ENCODE results near the gene FLNA.
A peak's percentile ranks its signal among the peaks of the same experiment; 100 is the strongest.
"Not testable (repeated sequence)": the region's sequence is repeated elsewhere in the genome, so short reads cannot be mapped to it uniquely, and the experiment has no call there.

FLNA gene

DNA sequence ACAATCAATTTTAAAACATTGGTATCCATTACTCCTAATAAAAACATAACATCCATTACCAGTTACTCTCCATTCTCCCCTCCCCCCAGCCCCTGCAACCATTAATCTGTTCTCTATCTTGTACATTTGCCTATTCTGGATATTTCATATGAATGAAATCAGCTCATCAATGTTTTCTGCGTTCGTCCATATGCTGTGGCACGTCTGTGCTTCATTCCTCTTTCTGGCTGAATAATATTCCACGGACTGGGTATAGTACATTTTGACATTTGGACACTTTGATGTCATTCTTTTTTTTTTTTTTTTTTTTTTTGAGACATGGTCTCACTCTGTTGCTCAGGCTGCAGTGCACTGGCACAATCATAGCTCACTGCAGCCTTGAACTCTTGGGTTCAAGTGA, 29.4 kb upstream of the FLNA start:
- no peak overlapping the region for H3K4me3 ChIP-seq (ENCODE audit: low read length)
- no peak for TF ChIP-seq ZNF274 (IDR thresholded peaks at IDR 0.05; ENCODE audit: low read depth, low read length)

DNA sequence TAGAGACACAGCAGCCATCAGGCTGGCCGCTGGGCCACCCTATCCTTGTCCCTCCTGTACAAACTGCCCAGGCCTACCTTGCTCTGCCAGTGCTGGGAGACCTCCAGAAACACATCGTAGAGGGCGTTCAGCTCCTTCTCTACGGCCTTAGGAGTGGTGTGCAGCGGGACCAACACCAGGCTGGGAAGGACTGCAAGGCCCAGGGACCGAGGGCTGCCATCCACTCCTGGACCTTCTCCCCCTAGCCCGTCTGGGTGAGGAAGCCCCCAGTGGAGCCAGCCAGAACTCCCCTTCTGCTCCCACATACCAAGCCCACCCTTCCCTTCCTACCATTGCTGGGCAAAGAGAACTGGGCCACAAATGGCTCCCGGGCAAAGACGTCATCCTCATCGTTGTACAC, 28.8 kb upstream of the FLNA start:
- H3K4me3 ChIP-seq (ENCODE audit: low read length), result no peak overlapping the region
- no peak for TF ChIP-seq ZNF274 (IDR thresholded peaks at IDR 0.05; ENCODE audit: low read depth, low read length)

DNA sequence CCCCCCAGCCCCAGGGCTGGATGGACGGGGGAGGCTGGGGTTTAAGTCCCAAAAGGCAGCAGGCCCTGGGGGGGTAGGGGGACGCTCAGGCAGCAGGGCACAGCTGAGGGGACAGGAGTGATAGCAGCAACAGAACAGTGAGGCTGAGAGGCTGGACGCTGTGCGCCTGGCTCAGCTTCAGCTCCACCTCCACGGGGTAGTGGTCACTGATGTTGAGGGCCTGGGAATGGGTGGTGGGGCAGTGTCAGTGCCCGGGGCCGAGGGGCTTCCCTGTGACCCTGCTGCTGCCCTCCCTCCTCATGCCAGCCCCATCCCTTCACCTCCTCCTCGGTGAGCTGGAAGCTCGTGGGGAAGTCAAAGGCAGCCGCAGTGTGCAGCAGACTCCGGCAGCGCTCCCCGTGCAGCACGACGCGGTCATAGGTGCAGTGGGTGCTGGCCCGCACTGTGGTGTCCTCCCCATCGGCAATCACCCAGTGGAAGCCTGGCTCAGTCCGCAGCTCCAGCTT, 28.2 kb upstream of the FLNA start:
- TF ChIP-seq ZNF274 (IDR thresholded peaks at IDR 0.05; ENCODE audit: low read depth, low read length), result no peak
- no peak overlapping the region for H3K4me3 ChIP-seq (ENCODE audit: low read length)

DNA sequence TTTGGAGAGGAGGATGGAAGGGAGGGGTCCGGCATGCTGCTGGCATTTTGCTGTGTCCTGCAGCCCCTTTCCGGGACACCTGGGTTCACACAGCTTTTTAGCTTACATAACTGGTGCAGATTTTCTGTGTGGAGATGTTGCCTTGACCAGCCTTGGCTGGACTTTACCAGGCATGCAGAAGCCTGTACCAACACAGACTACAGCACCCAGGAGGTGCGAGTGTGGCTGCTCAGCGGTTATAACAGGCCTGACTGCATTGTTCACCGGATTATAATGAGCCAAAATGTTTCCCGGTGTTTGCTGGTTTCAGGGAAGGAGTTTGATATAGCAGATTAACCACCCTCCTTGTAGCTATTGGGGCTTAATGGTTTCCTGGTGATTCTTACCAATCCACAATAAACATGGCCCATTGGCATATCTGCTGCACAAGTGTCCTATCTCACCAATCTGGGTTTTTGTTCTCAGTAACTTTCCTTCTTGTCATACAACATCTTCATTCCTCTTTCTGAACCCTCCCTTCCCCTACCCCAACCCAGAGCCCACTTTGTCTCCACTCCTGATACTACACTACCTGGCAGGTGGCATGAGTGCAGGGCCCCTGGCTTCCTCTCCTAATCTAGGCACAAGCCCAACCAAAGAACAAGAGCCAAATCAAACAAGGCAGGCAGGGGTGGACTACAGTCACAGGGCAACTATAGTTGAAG, 27.6 kb upstream of the FLNA start:
- no peak for TF ChIP-seq ZNF274 (IDR thresholded peaks at IDR 0.05; ENCODE audit: low read depth, low read length)
- H3K4me3 ChIP-seq (ENCODE audit: low read length), result no peak overlapping the region

DNA sequence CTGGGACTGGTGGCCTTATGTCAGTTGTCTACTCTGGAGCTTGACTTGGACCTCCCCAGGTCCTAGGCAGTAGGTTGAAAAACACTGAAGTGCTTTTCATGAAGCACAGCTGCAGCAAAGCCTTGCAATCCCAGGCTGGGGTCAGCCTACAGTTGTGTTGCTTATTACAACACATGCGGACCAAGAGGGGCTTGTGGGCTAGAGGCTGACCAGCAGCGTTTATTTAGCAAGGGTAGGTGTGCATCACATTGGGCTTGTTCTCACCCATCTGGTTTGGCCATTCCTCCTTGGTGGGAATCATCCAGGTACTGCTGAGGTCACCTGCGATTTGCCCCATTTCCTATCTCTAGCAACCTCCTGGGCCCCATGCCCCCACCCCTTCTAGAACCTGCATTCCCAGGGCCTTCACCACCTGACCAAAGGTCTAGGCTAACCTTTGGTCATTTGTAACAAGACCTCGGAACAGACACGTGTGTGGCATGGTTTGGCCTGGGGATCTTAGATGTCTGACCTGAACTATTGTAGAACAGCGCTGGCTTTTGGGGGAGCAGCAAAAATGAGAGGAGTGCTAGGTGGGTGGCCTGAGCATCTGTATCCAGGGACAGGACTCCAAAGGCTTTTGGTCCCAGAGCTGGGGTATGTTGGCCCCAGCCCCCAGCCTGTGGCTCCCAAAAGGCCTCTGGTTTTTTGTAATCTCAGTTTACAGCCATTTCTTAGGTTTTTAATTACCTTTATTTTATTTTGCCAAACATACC, 26.8 kb upstream of the FLNA start:
- no peak for TF ChIP-seq ZNF274 (IDR thresholded peaks at IDR 0.05; ENCODE audit: low read depth, low read length)
- no peak overlapping the region for H3K4me3 ChIP-seq (ENCODE audit: low read length)

DNA sequence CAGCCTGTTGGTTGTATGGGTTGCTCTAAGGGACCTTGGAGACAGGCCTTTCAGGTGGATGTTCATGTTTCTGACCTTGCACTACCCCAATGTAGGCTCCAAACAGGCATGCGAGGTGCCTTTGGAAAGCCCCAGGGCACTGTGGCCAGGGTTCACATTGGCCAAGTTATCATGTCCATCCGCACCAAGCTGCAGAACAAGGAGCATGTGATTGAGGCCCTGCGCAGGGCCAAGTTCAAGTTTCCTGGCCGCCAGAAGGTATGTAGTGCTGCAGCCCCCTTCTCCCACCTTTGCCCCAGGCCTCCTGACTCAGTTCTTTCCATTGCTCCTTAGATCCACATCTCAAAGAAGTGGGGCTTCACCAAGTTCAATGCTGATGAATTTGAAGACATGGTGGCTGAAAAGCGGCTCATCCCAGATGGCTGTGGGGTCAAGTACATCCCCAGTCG, 26.0 kb upstream of the FLNA start:
- not testable (repeated sequence) for H3K4me3 ChIP-seq (ENCODE audit: low read length)

DNA sequence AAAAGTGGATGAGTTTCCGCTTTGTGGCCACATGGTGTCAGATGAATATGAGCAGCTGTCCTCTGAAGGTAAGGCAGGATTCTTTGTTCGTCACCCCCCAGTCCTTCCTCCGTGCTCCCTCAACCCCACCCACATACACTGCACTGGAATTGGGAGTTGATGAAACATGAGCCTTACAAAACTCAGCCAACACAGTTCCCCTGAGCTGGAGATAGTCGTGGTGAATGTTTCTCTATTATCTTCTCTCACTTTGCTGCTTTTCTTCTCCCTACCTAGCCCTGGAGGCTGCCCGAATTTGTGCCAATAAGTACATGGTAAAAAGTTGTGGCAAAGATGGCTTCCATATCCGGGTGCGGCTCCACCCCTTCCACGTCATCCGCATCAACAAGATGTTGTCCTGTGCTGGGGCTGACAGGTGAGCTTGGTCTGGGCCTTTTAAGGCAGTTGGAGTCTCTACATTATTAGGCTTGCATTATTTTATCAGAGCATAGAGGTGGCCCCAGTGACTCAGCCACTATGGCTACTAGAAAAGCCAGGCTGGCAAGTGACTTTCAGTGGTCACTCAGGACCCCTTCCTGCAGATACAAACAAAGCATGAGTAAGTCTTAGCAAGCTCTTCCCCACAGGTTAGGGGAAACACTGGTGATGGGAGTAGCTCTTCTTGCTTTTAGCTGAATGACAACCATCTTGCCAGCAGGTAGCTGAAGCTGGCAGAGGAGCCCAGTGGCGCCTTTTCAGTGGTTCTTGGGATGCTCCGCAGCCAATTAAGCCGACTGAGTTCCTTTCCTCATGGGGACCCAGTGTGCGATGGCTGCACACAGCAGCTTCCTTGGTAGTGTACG, 25.3 kb upstream of the FLNA start:
- no peak for TF ChIP-seq ZNF274 (IDR thresholded peaks at IDR 0.05; ENCODE audit: low read depth, low read length)

DNA sequence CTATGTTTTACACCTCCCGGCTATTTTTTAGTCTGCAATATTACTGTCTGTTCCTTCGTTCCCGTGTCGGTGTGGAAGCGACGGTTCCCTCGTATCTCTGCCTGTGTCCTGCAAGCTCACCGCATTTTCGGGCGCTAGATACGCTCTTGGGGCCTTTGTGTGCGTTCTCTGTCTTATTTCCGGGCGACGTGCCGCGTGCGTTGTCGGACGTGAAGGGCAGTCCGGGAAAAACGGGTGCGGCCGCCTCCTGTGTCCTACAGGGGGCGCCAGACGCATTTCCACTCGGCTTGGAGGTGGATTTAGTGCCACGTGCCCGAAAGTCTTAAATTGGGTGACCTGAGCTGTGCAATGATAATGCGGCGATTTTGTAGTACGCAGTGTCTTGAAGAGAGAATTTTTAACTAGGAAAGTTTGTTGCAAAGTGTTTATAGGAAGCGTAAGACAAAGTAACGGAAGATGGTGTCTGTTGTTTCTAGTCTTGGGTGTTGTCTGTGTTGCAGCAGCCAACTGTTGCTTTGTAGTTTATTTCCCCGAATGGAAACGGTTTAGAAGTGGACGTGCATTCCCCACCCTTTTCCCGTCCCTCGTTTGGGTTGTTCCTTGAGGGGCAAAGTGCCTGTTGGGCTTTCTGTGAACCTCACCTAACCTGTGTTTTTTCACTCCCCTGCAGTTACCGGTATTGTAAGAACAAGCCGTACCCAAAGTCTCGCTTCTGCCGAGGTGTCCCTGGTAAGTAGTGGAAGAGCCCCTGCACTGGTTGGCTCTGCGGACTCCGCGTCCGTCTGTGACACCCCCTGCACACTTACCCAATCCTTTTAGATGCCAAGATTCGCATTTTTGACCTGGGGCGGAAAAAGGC, 24.5 kb upstream of the FLNA start:
- peak overlapping the region; percentile 73 for H3K4me3 ChIP-seq (ENCODE audit: low read length)
- no peak for TF ChIP-seq ZNF274 (IDR thresholded peaks at IDR 0.05; ENCODE audit: low read depth, low read length)

More for the DNA sequence above, 25.3 kb upstream of the FLNA start:
- H3K4me3 ChIP-seq (ENCODE audit: low read length), result peak overlapping the region; percentile 73

DNA sequence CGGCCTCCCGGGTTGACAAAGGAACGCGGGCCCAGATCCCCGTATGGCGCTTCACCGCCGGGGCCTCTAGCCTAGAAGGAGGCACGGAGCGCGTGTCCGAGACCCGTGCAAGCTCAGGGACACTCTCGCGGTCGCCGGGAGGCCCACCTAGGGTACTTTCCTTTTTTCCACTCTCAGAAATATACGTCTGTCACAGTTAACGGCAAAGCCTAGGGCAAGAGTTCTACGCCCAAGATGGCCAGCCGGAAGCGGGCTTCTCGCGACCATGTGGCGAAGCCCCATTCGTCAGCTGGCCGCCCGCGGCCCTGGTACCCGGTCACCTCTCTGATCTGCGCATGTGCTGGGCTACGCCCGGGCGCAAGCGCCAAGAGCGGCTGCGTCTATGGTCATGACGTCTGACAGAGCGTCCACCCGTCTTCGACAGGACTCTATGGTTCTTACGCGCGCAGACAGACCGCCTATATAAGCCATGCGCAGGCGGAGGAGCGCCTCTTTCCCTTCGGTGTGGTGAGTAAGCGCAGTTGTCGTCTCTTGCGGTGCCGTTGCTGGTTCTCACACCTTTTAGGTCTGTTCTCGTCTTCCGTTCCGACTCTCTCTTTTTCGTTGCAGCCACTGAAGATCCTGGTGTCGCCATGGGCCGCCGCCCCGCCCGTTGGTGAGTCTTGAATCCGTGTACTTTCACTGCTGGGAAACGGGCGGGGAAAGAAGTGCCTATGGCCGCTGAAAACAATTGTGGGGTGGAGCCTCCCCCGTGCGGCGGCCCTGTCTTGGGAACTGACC, 23.6 kb upstream of the FLNA start, which contains the start of gene RPL10:
TSS of gene RPL10 (plus strand) at position 490 of the 780 bp plus-strand sequence. CDS start at position 633, 143 bp downstream.
- no peak for TF ChIP-seq ZNF274 (IDR thresholded peaks at IDR 0.05; ENCODE audit: low read depth, low read length)

DNA sequence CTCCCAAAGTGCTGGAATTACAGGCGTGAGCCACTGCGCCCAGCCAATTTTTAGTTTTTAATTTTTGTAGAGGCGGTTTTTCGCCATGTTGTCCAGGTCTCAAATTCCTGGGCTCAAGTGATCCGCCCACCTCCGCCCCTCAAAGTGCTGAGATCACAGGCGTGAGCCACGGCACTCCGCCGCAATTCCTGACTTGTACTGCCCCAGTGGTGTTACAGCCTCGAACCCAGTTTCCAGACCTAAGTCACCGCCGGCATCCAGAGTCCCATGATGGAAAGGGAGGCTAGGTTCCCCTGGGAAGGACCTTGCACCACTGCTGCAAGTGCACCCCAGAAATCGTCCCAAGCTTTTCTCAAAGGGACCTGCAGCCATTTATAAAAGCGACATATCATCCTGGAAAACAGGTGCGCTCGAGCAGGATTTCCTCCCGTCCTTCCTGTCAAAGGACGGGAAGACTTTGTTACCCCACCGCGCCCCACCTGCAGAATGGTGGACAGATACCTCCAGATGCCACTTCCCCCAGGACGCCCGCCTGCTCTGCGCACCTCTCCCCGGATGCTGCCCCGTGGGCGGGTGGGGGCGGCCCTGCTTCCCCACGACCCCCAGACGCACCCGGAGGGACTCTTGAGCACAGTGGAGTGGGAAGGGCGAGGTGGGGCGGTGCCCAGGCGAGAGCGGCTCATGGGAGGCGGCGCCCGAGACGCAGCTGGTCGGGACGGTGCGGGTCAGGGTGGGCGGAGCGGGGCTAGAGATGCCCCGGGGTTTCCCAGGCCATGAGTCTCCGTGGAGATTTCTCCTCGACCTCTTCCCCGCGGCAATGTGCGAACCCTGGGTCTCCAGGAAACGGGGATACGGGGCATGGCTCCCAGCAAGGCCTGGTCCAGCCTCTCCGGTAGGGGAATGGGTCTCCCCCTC, 22.8 kb upstream of the FLNA start:
- H3K4me3 ChIP-seq (ENCODE audit: low read length), result peak overlapping the region; percentile 62; the same call in 1 of the 2 replicates
- no peak for TF ChIP-seq ZNF274 (IDR thresholded peaks at IDR 0.05; ENCODE audit: low read depth, low read length)

More for the DNA sequence above, 23.6 kb upstream of the FLNA start, which contains the start of gene RPL10:
- peak within 1 kb of the TSS; percentile 73 for H3K4me3 ChIP-seq (ENCODE audit: low read length)

DNA sequence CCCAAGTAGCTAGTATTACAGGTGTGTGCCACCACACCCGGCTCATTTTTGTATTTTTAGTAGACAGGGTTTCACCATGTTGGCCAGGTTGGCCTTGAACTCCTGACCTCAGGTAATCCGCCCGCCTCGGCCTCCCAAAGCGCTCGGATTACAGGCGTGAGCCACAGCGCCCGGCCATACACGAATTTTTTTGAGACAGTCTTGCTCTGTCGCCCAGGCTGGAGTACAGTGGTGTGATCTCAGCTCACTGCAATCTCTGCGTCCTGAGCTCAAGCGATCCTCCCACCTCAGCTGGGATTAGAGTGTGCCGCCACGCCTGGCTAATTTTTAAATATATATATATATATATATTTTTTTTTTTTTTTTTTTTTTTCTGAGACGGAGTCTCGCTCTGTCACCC, 21.9 kb upstream of the FLNA start:
- H3K4me3 ChIP-seq (ENCODE audit: low read length), result not testable (repeated sequence)

DNA sequence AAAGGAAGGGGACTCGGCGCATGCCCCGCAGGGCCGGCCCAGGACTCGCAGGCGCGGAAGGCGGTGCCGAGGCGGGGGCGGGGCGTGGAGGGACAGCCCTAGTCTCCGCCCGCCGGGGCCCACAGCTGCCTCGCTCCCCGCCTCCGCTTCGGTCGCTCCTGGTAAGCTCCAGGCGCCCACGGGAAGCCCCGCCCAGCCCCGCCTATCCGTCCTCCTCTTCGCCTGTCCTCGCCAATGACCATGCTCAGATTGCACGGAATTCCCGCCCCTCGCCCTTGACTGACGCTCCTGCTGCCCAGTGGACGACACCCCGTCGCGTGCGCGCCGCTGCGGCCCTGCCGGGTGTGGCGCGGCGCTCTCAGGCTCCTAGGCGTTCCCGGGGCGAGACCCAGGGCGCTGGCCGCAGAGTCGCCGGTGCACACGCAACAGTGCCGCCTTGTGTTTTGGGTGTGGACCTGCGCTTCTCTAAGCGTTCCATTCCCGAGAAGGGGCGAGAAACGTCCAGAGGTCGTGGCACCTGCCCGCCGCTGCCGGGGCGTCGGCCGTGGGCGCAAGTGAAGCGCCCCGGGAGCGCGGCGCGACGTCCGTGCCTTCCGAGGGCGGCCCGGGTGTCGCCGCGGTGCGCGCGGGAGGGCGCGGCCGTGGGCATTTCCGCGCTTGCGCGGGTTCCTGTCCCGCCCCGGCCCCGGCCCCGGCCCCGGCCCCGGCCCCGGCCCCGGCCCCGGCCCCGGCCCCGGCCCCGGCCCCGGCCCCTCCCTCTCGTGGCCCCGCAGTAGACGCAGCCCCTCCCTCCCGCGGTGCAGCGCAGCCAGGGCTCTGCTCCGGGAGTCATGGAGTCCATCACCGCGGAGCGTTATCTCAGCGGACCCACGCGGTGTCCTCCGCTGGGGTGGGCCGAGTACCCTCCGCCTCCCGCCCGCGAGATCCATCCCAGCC, 15.6 kb upstream of the FLNA start:
- H3K4me3 ChIP-seq (ENCODE audit: low read length), result not testable (repeated sequence)

DNA sequence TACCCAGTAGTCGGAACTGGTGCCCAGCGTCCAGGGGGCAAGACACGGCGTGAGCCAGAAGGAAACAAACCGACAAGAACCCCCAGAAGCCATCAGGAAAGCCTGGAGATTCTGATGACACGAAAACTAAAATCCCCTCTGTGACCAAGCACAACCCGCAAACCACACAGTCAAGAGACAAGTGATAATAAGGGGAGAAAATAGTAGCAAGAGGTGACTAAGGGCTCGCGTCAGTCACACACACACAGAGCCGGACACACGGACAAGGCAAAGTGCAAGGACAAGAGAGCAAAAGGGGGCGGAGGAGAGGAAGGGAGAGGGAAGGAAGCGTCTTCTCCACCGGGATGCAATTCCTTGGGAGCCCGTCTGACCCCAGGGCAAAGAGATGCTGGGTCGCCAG, 14.2 kb upstream of the FLNA start:
- not testable (repeated sequence) for H3K4me3 ChIP-seq (ENCODE audit: low read length)

DNA sequence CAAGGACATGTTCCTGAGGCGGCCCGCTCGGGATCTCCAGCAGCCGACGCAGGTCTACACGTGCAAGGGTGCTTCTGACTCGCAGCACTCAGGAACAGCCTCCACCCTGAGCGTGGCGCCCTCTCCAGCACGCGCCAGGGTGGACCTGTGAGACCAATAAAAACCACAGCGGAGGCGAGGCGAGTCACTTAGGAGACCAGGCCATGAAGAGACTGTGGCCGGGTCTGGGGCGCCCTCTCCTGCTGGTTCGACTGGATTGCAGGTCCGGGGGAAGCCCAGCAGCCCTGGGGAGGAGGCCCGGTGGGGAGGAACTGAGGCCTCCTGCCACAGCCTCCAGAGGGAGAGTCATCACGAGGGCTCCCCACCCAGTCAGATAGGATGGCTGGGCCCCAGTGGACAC, 13.7 kb upstream of the FLNA start:
- H3K4me3 ChIP-seq (ENCODE audit: low read length), result not testable (repeated sequence)

Measured in GM08714 (cell line).